GM23338 (cell line): Measurements from ENCODE around the gene ANAPC2.

ENCODE experiments used
- CREB1 ChIP-seq: fragments of 250-450 bp; sonication (Bioruptor Pico); IDR thresholded peaks from 2 replicates; pipeline ENCODE4 v1.5.0; 2020; ENCODE audit warnings: low read depth, mild to moderate bottlenecking, moderate library complexity
- CTCF ChIP-seq, 2 experiments: fragments of 200-600 bp in 1 of 2; sonication (generic) in 1 of 2; conservative IDR thresholded peaks; 2 replicates each; pipeline versions ENCODE4 v1.5.1 to v1.6.1; 2016 to 2017; ENCODE audit warnings: antibody characterized with exemption in 2 of 2, low read depth in 2 of 2, mild to moderate bottlenecking in 2 of 2, moderate library complexity in 1 of 2
- ETS1 ChIP-seq: IDR thresholded peaks from 2 replicates; pipeline ENCODE4 v1.6.1; 2016; ENCODE audit warnings: antibody characterized with exemption
- EZH2 ChIP-seq: fragments of 200-600 bp; sonication (generic); IDR thresholded peaks from one replicate; pipeline ENCODE4 v1.8.0; 2017; ENCODE audit warnings: antibody characterized with exemption, mild to moderate bottlenecking, low read depth; ENCODE audit not compliant: unreplicated experiment
- EZH2phosphoT487 ChIP-seq: fragments of 200-600 bp; sonication (generic); IDR thresholded peaks from one replicate; pipeline ENCODE4 v1.8.1; 2018; ENCODE audit warnings: antibody characterized with exemption; ENCODE audit not compliant: unreplicated experiment
- JUNB ChIP-seq: IDR thresholded peaks from one replicate; pipeline ENCODE4 v1.6.1; 2016; ENCODE audit warnings: antibody characterized with exemption; ENCODE audit not compliant: unreplicated experiment
- POLR2AphosphoS5 ChIP-seq: IDR thresholded peaks from 2 replicates; pipeline ENCODE4 v1.6.1; 2016; ENCODE audit warnings: antibody characterized with exemption, low read depth
- REST ChIP-seq: IDR thresholded peaks from one replicate; pipeline ENCODE4 v1.6.1; 2018; ENCODE audit warnings: antibody characterized with exemption; ENCODE audit not compliant: unreplicated experiment
- ZNF331 ChIP-seq: fragments of 250-450 bp; sonication (Bioruptor Pico); IDR thresholded peaks from 2 replicates; pipeline ENCODE4 v1.5.0; 2020; ENCODE audit warnings: low read depth, mild to moderate bottlenecking, moderate library complexity
- ZNF462 ChIP-seq: fragments of 250-450 bp; sonication (Bioruptor Pico); IDR thresholded peaks from 2 replicates; pipeline ENCODE4 v1.5.0; 2020; ENCODE audit warnings: mild to moderate bottlenecking, moderate library complexity

- TF ChIP-seq ZNF462 (CRISPR knock-in tag) (no peak), CTCF (conservative IDR thresholded peaks at IDR 0.05; ENCODE audit: low read depth in 2 of 2) (no peak), POLR2AphosphoS5 (no peak), EZH2 (no peak), EZH2phosphoT487 (no peak), REST (no peak), CREB1 (CRISPR knock-in tag) (no peak), ZNF331 (CRISPR knock-in tag) (no peak), JUNB (no peak), ETS1 (no peak)
Observed at GRCh38 chr9:137136261-137136880, 52.0 kb downstream of the ANAPC2 start.
